Esophagus muscularis mucosa (tissue), 4 donors: Measurements from ENCODE around the gene COL6A3. TPM values are rescaled to one million over a fixed set of nuclear protein-coding genes. Genes with fewer than 3 reads are reported as not detected.

ENCODE experiments used
- DNase-seq: peaks from one replicate; pipeline ENCODE4 v3.0.0-alpha.2; 2017; ENCODE audit errors: extremely low spot score
- H3K27ac ChIP-seq, 4 donors: fragments of 200-600 bp; sonication (generic); replicated peaks in 1 of 4; 1 replicate in 3 of 4; 2 replicates in 1 of 4; pipeline ENCODE4 v1.5.1; 2016 to 2019; ENCODE audit warnings: mild to moderate bottlenecking in 1 of 4
- H3K27me3 ChIP-seq, 4 donors: fragments of 200-600 bp; sonication (generic); one replicate each; pipeline versions ENCODE4 v1.5.1 to v1.6.0; 2016 to 2019
- H3K36me3 ChIP-seq, 4 donors: fragments of 200-600 bp; sonication (generic); one replicate each; pipeline ENCODE4 v1.5.1; 2016 to 2019
- H3K4me1 ChIP-seq, 4 donors: fragments of 200-600 bp; sonication (generic); one replicate each; pipeline ENCODE4 v1.5.1; 2016 to 2019
- H3K4me3 ChIP-seq, 4 donors: fragments of 200-600 bp; sonication (generic); 1 replicate in 2 of 4; 2 replicates in 2 of 4; pipeline ENCODE4 v1.5.1; 2016 to 2019; ENCODE audit warnings: mild to moderate bottlenecking in 4 of 4, moderate library complexity in 1 of 4
- H3K9me3 ChIP-seq, 4 donors: fragments of 200-600 bp; sonication (generic); 1 replicate in 3 of 4; 2 replicates in 1 of 4; pipeline ENCODE4 v1.5.1; 2016 to 2019
- CTCF ChIP-seq, 3 experiments: fragments of 200-600 bp in 2 of 3; fragments of 450-650 bp in 1 of 3; sonication (generic) in 2 of 3; IDR thresholded peaks; one replicate each; pipeline ENCODE4 v1.5.1; 2017 to 2019; ENCODE audit warnings: antibody characterized with exemption in 3 of 3, mild to moderate bottlenecking in 2 of 3, moderate library complexity in 1 of 3
- EP300 ChIP-seq: sonication (generic); formaldehyde crosslinking; IDR thresholded peaks from one replicate; pipeline ENCODE4 v1.6.1; 2017; ENCODE audit warnings: antibody characterized with exemption
- POLR2A ChIP-seq: fragments of 450-650 bp; IDR thresholded peaks from one replicate; pipeline ENCODE4 v1.6.1; 2017; ENCODE audit warnings: antibody characterized with exemption, moderate library complexity, mild to moderate bottlenecking, low read depth
- POLR2AphosphoS5 ChIP-seq, 2 donors: sonication (generic); formaldehyde crosslinking; IDR thresholded peaks; one replicate each; pipeline ENCODE4 v1.6.1; 2017; ENCODE audit warnings: antibody characterized with exemption in 2 of 2
- WGBS: methylation state at CpG from one replicate; pipeline ENCODE4 v1.1.5; 2018; 5-methylcytosine and 5-hydroxymethylcytosine counted together
- intact Hi-C: fragments of 100-400 bp; cut with DNase I; formaldehyde crosslinking; loops from one replicate; pipeline ENCODE4 v1.15.1; 2023
- total RNA-seq, 4 donors: library from RNA; depleted of rRNA; stranded (reverse); fragments of >200 nt; gene quantifications; one replicate each; pipeline versions ENCODE4 v1.1.0 to v1.2.1, GENCODE V29; 2016

The COL6A3 gene
- total RNA-seq, 4 donors from 2014 or later: 96.2 to 350 (median 192) TPM

GRCh38 chr2:237298151-237299118, 115.5 kb downstream of the COL6A3 start:
- intact Hi-C loops: no loop called here
- H3K27ac ChIP-seq: peak overlapping the region in 2 of 4 donors; percentile 7 to 88
- H3K4me1 ChIP-seq: peaks cover 10 to 51% (median 44%) of the 10 kb centered on the region in 4 donors
- no peaks in the 10 kb centered on the region for H3K9me3 ChIP-seq
- DNase-seq: no peak
- H3K4me3 ChIP-seq: no peak overlapping the region
- H3K27me3 ChIP-seq: peaks cover 0 to 2% (median 0%) of the 10 kb centered on the region in 4 donors
- TF ChIP-seq POLR2AphosphoS5 (IDR thresholded peaks at IDR 0.05): peak in 1 of 2 donors; percentile 51
- no peak for TF ChIP-seq POLR2A
- no peak for TF ChIP-seq EP300
- TF ChIP-seq CTCF (IDR thresholded peaks at IDR 0.05): no peak
- 70% methylated on average over 10 of the region's 10 CpGs for WGBS
- no peaks in the 10 kb centered on the region for H3K36me3 ChIP-seq

- peaks cover 0 to 5% (median 3%) of the 10 kb centered on the region in 4 donors for H3K9me3 ChIP-seq
- H3K27me3 ChIP-seq: peaks cover 0 to 2% (median 0%) of the 10 kb centered on the region in 4 donors
- intact Hi-C loops: no loop called here
- no peak for TF ChIP-seq EP300
- no peak for TF ChIP-seq POLR2A
- no peak for TF ChIP-seq CTCF (IDR thresholded peaks at IDR 0.05)
- TF ChIP-seq POLR2AphosphoS5 (IDR thresholded peaks at IDR 0.05): no peak
- DNase-seq: no peak
- H3K36me3 ChIP-seq: no peaks in the 10 kb centered on the region
- no peak overlapping the region for H3K4me3 ChIP-seq
- H3K27ac ChIP-seq: peak overlapping the region in 3 of 4 donors; percentile 58 to 88 (median 83)
- WGBS: 80% methylated on average over 6 of the region's 6 CpGs
- peaks cover 10 to 54% (median 44%) of the 10 kb centered on the region in 4 donors for H3K4me1 ChIP-seq
Observed at GRCh38 chr2:237297421-237298150, 116.4 kb downstream of the COL6A3 start.

- peak overlapping the region; percentile 58 to 88 (median 73) for H3K27ac ChIP-seq
- no peak for DNase-seq
- peaks cover 0 to 6% (median 3%) of the 10 kb centered on the region in 4 donors for H3K9me3 ChIP-seq
- H3K4me1 ChIP-seq: peaks cover 10 to 61% (median 50%) of the 10 kb centered on the region in 4 donors
- no peak for TF ChIP-seq POLR2A
- no peak for TF ChIP-seq CTCF (IDR thresholded peaks at IDR 0.05)
- TF ChIP-seq POLR2AphosphoS5 (IDR thresholded peaks at IDR 0.05): no peak
- TF ChIP-seq EP300: no peak
- H3K27me3 ChIP-seq: peaks cover 0 to 2% (median 0%) of the 10 kb centered on the region in 4 donors
- no peaks in the 10 kb centered on the region for H3K36me3 ChIP-seq
- intact Hi-C loops: no loop called here
- H3K4me3 ChIP-seq: no peak overlapping the region
- WGBS: 33% methylated on average over 2 of the region's 2 CpGs
Observed at GRCh38 chr2:237296756-237297155, 117.2 kb downstream of the COL6A3 start.

DNA sequence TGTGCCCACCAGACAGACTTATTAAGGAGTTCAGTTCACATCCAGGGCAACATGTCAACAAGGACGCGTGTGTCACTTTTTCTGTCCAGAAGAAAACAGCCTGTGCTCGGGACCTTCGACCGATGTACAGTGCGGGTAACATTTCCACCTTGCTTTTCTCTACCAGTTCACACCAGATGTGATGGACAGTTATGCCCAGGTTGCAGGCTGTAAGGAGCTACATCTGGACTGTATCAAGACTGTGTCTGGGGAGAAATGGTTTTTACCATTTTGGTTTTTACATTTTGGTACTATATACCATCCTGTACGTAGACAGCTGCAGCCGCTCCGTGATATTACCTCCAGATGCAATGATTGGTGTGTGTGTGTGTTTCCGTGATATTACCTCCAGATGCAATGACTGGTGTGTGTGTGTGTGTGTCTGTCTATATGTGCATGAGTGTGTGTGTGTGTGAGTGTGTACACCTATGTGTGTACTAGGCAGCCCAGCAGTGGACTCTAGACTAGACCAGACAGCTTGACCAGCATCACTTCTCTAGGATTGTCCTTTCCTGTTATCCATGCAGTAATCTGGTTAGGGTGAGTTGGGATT, 118.0 kb downstream of the COL6A3 start:
- TF ChIP-seq CTCF (IDR thresholded peaks at IDR 0.05) (no peak), POLR2AphosphoS5 (IDR thresholded peaks at IDR 0.05) (peak in 1 of 2 donors; percentile 23)

More for the DNA sequence above, 118.0 kb downstream of the COL6A3 start:
- DNase-seq: no peak
- WGBS: 98% methylated on average over 10 of the region's 10 CpGs
- intact Hi-C loops: no loop called here
- peak overlapping the region; percentile 58 to 88 (median 73) for H3K27ac ChIP-seq
- H3K9me3 ChIP-seq: peaks cover 0 to 6% (median 3%) of the 10 kb centered on the region in 4 donors
- H3K27me3 ChIP-seq: peaks cover 0 to 2% (median 0%) of the 10 kb centered on the region in 4 donors
- no peak overlapping the region for H3K4me3 ChIP-seq
- peaks cover 12 to 66% (median 56%) of the 10 kb centered on the region in 4 donors for H3K4me1 ChIP-seq
- no peaks in the 10 kb centered on the region for H3K36me3 ChIP-seq
